Fibroblast of villous mesenchyme (primary cell): ENCODE measurements around the gene BOD1L1. TPM values are rescaled to one million over a fixed set of nuclear protein-coding genes. Genes with fewer than 3 reads are reported as not detected.

Source experiments
- DNase-seq: peaks from one replicate; pipeline ENCODE4 v3.0.0-alpha.2; 2010; ENCODE audit warnings: low read depth
- H3K4me3 ChIP-seq: 2 replicates; pipeline ENCODE4 v1.5.1; 2011; ENCODE audit warnings: low read depth, mild to moderate bottlenecking, low read length
- total RNA-seq: library from RNA; depleted of rRNA; stranded (reverse); fragments of >200 nt; gene quantifications from 2 replicates; pipeline ENCODE4 v1.2.3, GENCODE V29; 2012
- TF ChIP-seq, protein P1 (sequence below): IDR thresholded peaks from 2 replicates; pipeline ENCODE4 v1.5.1; 2012; ENCODE audit warnings: low read depth, mild to moderate bottlenecking, low read length; ENCODE audit not compliant: insufficient read depth

The BOD1L1 gene
- total RNA-seq, 1 donor: 23.7 TPM

DNA sequence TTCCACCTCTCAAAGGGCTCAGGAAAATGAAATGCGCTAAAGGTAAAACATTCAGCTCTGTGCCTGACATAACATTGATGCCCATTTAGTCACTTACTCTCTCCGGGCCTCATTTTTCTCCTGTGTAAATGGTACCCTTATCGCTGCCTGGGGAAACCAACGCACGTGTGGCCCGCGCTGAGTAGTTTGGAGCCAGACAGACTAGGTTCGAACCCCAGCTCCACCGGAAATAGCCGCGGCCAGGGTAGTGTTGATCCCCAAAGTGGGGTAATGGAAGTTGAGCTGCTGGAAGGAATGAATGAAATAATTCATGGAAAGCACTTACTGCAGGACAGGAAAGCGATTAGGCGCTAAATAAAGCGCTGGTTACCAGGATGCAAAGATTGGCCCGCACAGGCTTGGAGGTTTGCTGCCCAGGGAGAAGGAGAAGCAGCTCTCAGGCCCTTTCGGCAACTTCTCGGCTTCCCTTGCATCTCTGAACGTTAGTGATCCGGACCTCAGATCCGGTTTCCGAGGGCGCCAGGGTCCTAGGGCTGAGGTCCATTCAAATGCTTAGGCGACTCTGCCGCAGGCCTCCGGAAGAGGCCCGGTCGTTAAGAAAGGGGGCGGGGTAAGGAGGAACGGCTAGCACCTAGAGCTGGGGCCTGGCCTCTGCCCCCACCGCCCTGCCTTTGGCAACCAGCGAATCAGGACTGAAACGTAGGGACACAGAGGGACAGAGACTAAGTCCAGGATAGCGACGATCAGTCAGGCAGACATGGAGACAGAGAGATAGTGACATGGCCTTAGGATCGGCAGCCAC lies 96.5 kb downstream of the BOD1L1 start:
- TF ChIP-seq, protein P1, sequence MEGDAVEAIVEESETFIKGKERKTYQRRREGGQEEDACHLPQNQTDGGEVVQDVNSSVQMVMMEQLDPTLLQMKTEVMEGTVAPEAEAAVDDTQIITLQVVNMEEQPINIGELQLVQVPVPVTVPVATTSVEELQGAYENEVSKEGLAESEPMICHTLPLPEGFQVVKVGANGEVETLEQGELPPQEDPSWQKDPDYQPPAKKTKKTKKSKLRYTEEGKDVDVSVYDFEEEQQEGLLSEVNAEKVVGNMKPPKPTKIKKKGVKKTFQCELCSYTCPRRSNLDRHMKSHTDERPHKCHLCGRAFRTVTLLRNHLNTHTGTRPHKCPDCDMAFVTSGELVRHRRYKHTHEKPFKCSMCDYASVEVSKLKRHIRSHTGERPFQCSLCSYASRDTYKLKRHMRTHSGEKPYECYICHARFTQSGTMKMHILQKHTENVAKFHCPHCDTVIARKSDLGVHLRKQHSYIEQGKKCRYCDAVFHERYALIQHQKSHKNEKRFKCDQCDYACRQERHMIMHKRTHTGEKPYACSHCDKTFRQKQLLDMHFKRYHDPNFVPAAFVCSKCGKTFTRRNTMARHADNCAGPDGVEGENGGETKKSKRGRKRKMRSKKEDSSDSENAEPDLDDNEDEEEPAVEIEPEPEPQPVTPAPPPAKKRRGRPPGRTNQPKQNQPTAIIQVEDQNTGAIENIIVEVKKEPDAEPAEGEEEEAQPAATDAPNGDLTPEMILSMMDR: no peak
- H3K4me3 ChIP-seq: no peak overlapping the region
- DNase-seq: no peak

GRCh38 chr4:13529128-13529919 lies 98.2 kb downstream of the BOD1L1 start:
- H3K4me3 ChIP-seq: no peak overlapping the region
- no peak for DNase-seq
- TF ChIP-seq, protein P1: no peak

DNA sequence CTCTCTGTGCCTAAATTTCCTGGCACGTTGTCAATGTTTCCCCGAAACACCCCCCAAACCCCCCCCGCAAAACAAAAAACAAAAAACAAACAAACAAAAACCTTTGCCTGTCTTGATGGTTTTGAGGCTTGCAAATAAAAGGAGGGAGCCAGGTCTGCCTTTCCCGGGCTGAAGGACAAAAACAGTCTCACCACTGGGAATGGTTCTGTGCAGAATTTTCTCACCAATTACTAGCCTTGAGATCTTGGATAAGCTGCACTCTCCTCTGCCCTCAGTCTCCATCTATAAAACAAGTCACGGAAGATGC lies 98.8 kb downstream of the BOD1L1 start:
- no peak overlapping the region for H3K4me3 ChIP-seq
- TF ChIP-seq, protein P1: no peak
- no peak for DNase-seq

GRCh38 chr4:13527981-13528820 lies 99.3 kb downstream of the BOD1L1 start:
- TF ChIP-seq, protein P1: no peak
- no peak for DNase-seq
- no peak overlapping the region for H3K4me3 ChIP-seq

DNA sequence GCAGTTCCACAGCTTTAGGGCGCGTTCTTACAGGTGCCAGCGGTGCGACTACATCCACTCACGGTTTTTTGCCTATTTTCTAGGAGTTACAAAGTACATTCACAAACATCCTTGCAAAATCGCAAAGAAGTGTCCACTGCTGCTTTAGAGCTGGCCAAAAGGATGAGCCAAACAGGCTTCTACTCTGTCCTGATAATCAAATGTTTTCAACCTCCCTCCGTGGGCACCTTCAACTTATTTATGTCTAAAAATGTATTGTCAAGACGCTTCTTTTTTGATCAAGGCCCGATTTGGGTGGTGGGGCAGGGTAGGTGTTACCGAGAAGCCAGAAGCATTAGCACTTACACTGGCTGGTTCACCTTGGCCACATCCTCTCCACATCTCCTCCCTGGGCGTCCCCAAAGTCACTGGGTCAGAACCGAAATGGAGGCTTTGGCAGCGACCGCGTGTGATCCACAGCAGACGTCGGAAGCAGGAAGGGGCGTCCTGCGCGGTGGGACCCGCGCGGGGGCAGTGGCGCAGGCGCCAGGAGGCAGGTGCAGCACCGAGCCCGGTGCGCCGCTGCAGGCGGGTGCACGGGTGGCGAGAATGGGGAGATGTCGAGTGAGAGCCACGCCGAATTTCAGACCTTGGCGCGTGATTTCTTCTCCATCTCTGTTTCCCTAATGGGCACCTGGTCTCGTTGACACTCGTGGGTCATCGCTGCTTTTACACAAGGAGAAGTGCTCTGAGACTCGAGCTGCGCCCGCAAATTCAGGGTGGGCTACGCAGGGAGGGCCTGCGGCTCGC lies 100.1 kb downstream of the BOD1L1 start:
- TF ChIP-seq, protein P1: no peak
- no peak overlapping the region for H3K4me3 ChIP-seq
- no peak for DNase-seq

- H3K4me3 ChIP-seq: no peak overlapping the region
- no peak for DNase-seq
- TF ChIP-seq, protein P1: no peak
These were observed 100.9 kb downstream of the BOD1L1 start for GRCh38 chr4:13526658-13527057.
